Measurements from ENCODE around the gene SRPK2. TPM values are rescaled to one million over a fixed set of nuclear protein-coding genes. Genes with fewer than 3 reads are reported as not detected.
"Not testable (repeated sequence)": the region's sequence is repeated elsewhere in the genome, so short reads cannot be mapped to it uniquely, and the experiment has no call there.

Gene SRPK2
- total RNA-seq, 1 donor from 2014 or later = 26.7 TPM

DNA sequence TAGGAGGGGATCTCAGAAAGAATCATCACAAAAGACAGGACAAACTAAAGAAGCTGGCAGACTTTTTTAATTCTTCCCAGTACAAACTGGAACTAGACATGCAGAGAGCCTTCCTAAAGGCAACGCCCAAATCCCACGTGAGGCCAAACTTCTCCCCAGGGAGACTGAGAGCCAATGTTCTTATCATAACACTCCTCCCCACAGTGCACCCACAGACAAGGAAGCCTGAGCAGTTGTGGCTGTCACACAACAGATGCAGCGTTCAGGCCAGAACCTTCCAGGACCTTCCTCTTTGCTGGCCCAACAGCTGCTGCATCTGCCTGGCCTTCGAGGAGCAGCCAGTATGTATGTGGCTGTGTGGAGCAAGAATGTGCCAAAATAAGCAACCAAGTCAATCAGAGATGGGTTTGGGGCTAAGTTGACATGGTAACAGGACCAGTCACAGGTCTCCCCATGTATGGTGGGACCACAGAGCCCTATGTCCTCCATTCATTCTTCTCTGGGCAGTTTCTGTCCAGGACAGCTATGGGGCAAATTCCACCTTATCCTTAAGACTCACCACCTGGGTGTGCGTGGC lies 34.9 kb downstream of the SRPK2 start:
- TF ChIP-seq, protein P1, sequence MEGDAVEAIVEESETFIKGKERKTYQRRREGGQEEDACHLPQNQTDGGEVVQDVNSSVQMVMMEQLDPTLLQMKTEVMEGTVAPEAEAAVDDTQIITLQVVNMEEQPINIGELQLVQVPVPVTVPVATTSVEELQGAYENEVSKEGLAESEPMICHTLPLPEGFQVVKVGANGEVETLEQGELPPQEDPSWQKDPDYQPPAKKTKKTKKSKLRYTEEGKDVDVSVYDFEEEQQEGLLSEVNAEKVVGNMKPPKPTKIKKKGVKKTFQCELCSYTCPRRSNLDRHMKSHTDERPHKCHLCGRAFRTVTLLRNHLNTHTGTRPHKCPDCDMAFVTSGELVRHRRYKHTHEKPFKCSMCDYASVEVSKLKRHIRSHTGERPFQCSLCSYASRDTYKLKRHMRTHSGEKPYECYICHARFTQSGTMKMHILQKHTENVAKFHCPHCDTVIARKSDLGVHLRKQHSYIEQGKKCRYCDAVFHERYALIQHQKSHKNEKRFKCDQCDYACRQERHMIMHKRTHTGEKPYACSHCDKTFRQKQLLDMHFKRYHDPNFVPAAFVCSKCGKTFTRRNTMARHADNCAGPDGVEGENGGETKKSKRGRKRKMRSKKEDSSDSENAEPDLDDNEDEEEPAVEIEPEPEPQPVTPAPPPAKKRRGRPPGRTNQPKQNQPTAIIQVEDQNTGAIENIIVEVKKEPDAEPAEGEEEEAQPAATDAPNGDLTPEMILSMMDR (conservative IDR thresholded peaks at IDR 0.05; ENCODE audit: low read depth, low read length) = no peak
- no peak overlapping the region for H3K4me3 ChIP-seq (ENCODE audit: low read depth, low read length)
- DNase-seq (ENCODE audit: low read depth) = no peak

DNA sequence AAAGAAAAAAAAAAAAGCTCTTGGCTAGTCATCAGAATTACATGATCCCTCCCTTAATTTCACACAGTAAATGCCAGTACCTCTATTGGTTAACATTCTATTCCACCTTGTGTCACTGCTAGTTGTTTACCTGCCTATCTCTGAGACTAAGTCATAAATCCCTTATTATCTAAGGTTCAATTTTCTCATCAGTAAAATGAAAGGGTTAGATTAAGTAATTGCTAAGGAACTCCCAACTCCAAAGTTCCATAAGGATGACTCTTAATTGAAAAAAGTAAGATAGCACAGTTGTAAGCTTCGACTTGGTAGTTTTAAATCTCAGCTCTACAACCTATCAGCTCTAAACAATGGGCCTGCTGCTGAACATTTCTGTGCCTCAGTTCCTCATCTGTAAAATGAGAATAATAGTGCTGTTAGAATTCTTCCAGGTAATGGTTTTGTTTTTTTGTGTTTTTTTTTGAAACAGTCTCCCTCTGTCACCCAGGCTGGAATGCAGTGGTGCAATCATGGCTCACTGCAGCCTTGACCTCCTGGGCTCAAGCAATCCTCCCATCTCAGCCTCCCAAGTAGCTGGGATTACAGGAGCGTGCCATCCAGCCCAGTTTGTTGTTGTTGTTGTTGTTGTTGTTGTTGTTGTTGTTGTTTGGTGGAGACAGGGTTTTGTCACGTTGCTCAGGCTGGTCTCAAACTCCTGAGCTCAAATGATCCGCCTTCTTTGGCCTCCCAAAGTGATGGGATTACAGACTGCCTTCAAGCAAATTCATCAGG lies 35.6 kb downstream of the SRPK2 start:
- TF ChIP-seq, protein P1 (conservative IDR thresholded peaks at IDR 0.05; ENCODE audit: low read depth, low read length) = no peak
- DNase-seq (ENCODE audit: low read depth) = no peak
- H3K4me3 ChIP-seq (ENCODE audit: low read depth, low read length) = no peak overlapping the region

DNA sequence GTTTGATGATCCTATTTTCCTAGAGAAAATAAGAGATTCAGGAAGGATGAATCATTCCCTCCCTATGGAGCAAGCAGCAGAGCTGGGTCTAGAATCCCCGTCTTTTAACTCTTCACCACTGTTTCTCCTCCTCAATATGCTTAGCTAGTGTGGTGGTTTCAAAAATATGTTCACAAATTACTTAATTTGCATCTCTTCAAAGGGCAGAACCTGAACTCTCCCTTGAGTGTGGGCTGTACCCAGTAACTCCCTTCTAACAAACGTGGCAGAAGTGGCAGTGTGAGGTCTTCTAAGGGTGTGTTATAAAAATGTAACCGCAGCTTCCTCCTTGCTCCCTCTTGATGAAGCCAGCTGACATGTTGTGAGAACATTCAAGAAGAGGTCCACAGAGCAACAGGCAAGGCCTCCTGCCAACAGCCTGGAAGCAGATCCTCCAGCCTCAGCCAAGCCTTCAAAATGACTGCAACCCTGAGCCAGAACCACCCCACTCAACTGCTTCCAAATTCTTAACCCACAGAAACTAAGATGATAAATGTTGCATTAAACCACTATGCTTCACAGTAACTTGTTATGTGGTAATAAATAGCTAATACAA lies 36.6 kb downstream of the SRPK2 start:
- no peak for DNase-seq (ENCODE audit: low read depth)

DNA sequence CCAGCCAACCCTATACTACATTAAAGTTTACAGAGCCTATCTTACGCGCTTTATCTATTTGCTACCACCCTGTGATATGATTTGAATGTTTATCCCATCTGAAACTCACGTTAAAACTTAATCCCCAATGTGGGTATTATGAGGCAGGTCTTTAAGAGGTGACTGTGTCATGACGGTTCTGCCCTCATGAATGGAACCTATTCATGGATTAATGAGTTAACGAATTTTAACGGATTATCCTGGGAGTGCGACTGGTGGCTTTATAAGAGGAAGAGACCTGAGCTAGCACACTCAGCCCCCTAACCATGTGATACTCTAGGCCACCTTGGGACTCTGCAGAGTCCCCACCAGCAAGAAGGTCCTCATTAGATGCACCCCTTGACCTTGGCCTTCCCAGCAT lies 37.8 kb downstream of the SRPK2 start:
- DNase-seq (ENCODE audit: low read depth) = no peak
- TF ChIP-seq, protein P1 (conservative IDR thresholded peaks at IDR 0.05; ENCODE audit: low read depth, low read length) = no peak
- H3K4me3 ChIP-seq (ENCODE audit: low read depth, low read length) = no peak overlapping the region

More for the DNA sequence above, 36.6 kb downstream of the SRPK2 start:
- TF ChIP-seq, protein P1 (conservative IDR thresholded peaks at IDR 0.05; ENCODE audit: low read depth, low read length) = no peak
- no peak overlapping the region for H3K4me3 ChIP-seq (ENCODE audit: low read depth, low read length)

DNA sequence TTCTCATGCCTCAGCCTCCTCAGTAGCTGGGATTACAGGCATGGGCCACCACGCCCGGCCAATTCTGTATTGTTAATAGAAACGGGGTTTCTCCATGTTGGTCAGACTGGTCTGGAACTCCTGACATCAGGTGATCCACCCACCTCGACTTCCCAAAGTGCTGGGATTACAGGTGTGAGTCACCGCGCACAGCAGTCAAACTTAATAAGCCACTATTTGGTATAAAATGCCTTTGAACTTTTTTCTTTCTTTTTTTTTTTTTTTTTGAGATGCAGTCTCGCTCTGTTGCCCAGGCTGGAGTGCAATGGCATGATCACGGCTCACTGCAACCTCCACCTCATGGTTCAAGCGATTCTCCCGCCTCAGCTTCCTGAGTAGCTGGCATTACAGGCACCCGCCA lies 40.5 kb downstream of the SRPK2 start:
- not testable (repeated sequence) for DNase-seq (ENCODE audit: low read depth); H3K4me3 ChIP-seq (ENCODE audit: low read depth, low read length)

DNA sequence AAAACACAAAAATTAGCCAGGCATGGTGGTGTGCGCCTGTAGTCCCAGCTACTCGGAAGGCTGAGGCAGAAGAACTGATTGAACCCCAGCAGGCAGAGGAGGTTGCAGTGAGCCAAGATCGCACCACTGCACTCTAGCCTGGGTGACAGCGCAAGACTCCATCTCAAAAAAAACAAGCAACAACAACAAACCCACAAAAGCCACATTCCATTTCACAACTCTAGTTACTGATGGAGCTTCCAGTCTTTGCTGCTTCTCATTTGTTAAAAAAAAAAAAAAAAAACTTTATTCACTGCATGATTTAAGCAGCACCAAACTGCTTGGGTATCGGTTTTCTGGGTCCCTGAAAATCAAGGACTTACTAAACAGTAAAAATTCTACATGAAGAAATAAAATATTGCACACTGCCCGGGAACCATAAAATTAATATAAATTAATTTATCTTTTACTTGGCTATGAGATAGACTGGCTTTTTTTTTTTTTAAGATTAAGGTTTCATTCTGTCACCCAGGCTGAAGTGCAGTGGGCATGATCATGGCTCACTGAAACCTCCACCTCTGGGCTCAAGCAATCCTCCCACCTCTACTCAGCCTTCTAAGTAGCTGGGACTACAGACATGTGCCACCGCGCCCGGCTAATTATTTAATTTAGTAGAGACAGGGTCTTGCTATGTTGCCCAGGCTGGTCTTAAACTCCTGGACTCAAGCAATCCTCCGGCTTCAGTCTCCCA lies 42.0 kb downstream of the SRPK2 start:
- no peak overlapping the region for H3K4me3 ChIP-seq (ENCODE audit: low read depth, low read length)
- no peak for DNase-seq (ENCODE audit: low read depth)
- TF ChIP-seq, protein P1 (conservative IDR thresholded peaks at IDR 0.05; ENCODE audit: low read depth, low read length) = no peak

DNA sequence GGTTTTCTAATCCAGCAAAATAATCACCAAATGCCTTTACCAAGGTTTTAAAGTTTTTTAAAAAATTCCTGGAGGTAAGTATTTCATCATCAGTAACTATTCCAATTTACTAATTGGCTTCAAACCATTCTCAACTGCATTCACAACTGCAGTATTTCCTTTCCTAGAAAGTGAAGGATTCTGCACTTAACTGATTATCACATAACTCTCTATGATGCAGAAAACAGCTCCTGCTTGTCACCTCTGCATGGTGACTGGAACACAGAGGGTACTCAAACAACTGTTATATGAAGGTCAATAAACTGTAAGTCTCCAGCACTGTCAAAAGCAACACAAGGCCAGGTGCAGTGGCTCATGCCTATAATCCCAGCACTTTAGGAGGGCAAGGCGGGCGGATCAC lies 42.6 kb downstream of the SRPK2 start:
- TF ChIP-seq, protein P1 (conservative IDR thresholded peaks at IDR 0.05; ENCODE audit: low read depth, low read length) = no peak
- no peak for DNase-seq (ENCODE audit: low read depth)
- H3K4me3 ChIP-seq (ENCODE audit: low read depth, low read length) = no peak overlapping the region

Measured in epithelial cell of proximal tubule (primary cell).